SK-MEL-5 (cell line): Measurements from ENCODE around the gene INO80C. TPM values are rescaled to one million over a fixed set of nuclear protein-coding genes. Genes with fewer than 3 reads are reported as not detected.

Experiments
- DNase-seq: peaks from one replicate; pipeline ENCODE4 v3.0.0-alpha.2; 2016; ENCODE audit warnings: low read depth, low spot score
- in situ Hi-C: cut with HindIII; loops from 2 replicates; pipeline ENCODE4 v1.10.0; 2016; ENCODE audit warnings: low sequenced_read_pairs, high pct_unique_total_duplicates, low pct_unique_long_range_greater_than_20kb
- small RNA-seq, 2 experiments: library from RNA; depleted of rRNA; stranded (forward); fragments of <200 nt; gene quantifications; one replicate each; pipeline ENCODE3, GENCODE V24; 2014
- total RNA-seq: library from RNA; depleted of rRNA; stranded (reverse); fragments of >200 nt; shearing (Covaris generic); gene quantifications from 2 replicates; pipeline ENCODE4 v1.2.3, GENCODE V29; 2014; rRNA removed

INO80C gene
- total RNA-seq, 1 experiment from 2014 or later = 2.2 TPM

- in situ Hi-C loops = no loop called here
Measured at GRCh38 chr18:35418610-35419009, 79.2 kb downstream of the INO80C start.

More at GRCh38 chr18:35418610-35419009, 79.2 kb downstream of the INO80C start:
- no peak for DNase-seq

Small RNA genes lying within 50 kb of the gene (small RNA-seq; reads per million reads assigned to genes)
- gene AC007998.5 = 0 reads per million in 2 experiments

Other genes with a start within 250 kb of the INO80C start
- gene ZSCAN30, start 207.7 kb downstream of the INO80C start, total RNA-seq = 3.7 and 4.2 TPM in 2 replicates
- gene ZNF24, start 153.5 kb downstream of the INO80C start, total RNA-seq = 62.9 and 64.7 TPM in 2 replicates
- 4.5 and 5.1 TPM in 2 replicates for gene ZNF396, start 120.6 kb downstream of the INO80C start, total RNA-seq
- gene GALNT1, start 83.8 kb upstream of the INO80C start, total RNA-seq = 68.8 and 73.2 TPM in 2 replicates